Activated B cell treated with CpG ODN at 0.5 μM for 24 hours (primary cell): Measurements from ENCODE around the gene APPBP2. TPM values are rescaled to one million over a fixed set of nuclear protein-coding genes. Genes with fewer than 3 reads are reported as not detected.
"Not testable (repeated sequence)": the region's sequence is repeated elsewhere in the genome, so short reads cannot be mapped to it uniquely, and the experiment has no call there.

ENCODE experiments used
- ATAC-seq: fragments of 200-7000 bp; cut with Tn5 transposase; one replicate; pipeline ENCODE4 v1.10.0; 2021; ENCODE audit warnings: low read depth, mild to moderate bottlenecking, moderate library complexity
- CTCF ChIA-PET: fragments of 350-600 bp; sonication (Branson Sonifier 250); formaldehyde crosslinking; loops from one replicate; lab custom pipeline; 2021; ENCODE audit warnings: antibody characterized with exemption; lab: Charles Lee
- POLR2A ChIA-PET: fragments of 350-600 bp; sonication (Branson Sonifier 250); formaldehyde crosslinking; loops from one replicate; lab custom pipeline; 2021; ENCODE audit warnings: antibody characterized with exemption; lab: Charles Lee
- DNase-seq: peaks from one replicate; pipeline ENCODE4 v3.0.0; 2022
- H3K27ac Mint-ChIP-seq: one replicate; pipeline ENCODE4 v1.8.0; 2020; ENCODE audit warnings: mixed read lengths
- H3K27me3 Mint-ChIP-seq: one replicate; pipeline ENCODE4 v1.8.0; 2021; ENCODE audit warnings: mixed read lengths
- H3K36me3 Mint-ChIP-seq: one replicate; pipeline ENCODE4 v1.8.0; 2021; ENCODE audit warnings: low read depth, mixed read lengths
- H3K4me1 Mint-ChIP-seq: one replicate; pipeline ENCODE4 v1.8.0; 2021; ENCODE audit warnings: mixed read lengths
- H3K4me3 Mint-ChIP-seq: one replicate; pipeline ENCODE4 v1.8.0; 2020; ENCODE audit warnings: mild to moderate bottlenecking, mixed read lengths
- H3K9me3 Mint-ChIP-seq: one replicate; pipeline ENCODE4 v1.8.0; 2020; ENCODE audit warnings: mixed read lengths
- intact Hi-C: fragments of 100-400 bp; cut with micrococcal nuclease; formaldehyde crosslinking; loops from one replicate; pipeline ENCODE4 v1.15.1; 2024
- total RNA-seq: library from RNA; stranded (reverse); gene quantifications from 2 replicates; pipeline ENCODE4 v1.2.3, GENCODE V29; 2022
- TF ChIP-seq, protein P1 (sequence below): fragments of 200-600 bp; IDR thresholded peaks from one replicate; pipeline ENCODE4 v1.8.0; 2022; ENCODE audit warnings: antibody characterized with exemption, mild to moderate bottlenecking

Gene APPBP2
- total RNA-seq, 1 donor from 2014 or later: 29.9 TPM

DNA sequence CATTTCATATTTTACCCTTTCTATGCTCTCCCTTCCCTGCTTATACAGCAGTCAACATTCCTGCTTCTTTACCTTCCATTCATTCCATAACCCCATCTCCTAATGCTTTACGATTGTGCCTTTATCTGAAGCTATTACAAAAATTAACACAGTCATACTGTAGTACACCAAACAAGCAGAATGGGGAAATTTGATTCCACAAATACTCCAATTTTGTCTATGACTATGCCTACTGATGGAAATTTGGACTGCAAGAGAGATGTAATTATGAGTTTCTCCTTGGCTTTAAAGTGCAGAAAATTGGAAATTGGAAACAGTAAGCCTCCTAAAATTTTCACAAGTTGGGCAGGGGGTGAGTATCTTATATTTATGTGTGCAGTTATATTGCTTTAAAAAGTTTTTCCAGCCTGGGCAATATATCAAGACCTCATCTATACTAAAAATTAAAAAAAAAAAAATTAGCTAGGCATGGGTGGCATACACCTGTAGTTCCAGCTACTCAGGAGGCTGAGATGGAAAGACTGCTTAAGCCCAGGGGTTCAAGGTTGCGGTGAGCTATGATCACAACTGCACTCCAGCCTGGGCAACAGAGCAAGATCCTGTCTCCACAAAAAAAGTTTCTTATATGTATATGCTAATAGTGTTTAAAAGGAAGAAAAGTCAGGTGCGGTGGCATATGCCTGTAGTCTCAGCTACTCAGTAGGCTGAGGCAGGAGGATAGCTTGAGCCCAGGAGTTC lies 3.0 kb downstream of the APPBP2 start:
- no peaks in the 10 kb centered on the region for H3K27me3 Mint-ChIP-seq
- ATAC-seq: no peak
- H3K4me3 Mint-ChIP-seq: no peak overlapping the region
- H3K9me3 Mint-ChIP-seq: no peaks in the 10 kb centered on the region
- ChIA-PET CTCF (interaction anchor here (0.9 kb wide), 1 partner anchor 46 kb away, joined by 3 read pairs; no protein-coding TSS in a partner anchor), POLR2A (no interaction called here)
- TF ChIP-seq, protein P1, sequence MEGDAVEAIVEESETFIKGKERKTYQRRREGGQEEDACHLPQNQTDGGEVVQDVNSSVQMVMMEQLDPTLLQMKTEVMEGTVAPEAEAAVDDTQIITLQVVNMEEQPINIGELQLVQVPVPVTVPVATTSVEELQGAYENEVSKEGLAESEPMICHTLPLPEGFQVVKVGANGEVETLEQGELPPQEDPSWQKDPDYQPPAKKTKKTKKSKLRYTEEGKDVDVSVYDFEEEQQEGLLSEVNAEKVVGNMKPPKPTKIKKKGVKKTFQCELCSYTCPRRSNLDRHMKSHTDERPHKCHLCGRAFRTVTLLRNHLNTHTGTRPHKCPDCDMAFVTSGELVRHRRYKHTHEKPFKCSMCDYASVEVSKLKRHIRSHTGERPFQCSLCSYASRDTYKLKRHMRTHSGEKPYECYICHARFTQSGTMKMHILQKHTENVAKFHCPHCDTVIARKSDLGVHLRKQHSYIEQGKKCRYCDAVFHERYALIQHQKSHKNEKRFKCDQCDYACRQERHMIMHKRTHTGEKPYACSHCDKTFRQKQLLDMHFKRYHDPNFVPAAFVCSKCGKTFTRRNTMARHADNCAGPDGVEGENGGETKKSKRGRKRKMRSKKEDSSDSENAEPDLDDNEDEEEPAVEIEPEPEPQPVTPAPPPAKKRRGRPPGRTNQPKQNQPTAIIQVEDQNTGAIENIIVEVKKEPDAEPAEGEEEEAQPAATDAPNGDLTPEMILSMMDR: no peak
- intact Hi-C loops: loop anchor here (10.0 kb wide), 1 partner anchor 128 kb away; the partner anchor contains the start of gene USP32
- H3K27ac Mint-ChIP-seq: no peak overlapping the region
- H3K36me3 Mint-ChIP-seq: peaks cover 26% of the 10 kb centered on the region
- DNase-seq: no peak
- peaks cover 42% of the 10 kb centered on the region for H3K4me1 Mint-ChIP-seq

DNA sequence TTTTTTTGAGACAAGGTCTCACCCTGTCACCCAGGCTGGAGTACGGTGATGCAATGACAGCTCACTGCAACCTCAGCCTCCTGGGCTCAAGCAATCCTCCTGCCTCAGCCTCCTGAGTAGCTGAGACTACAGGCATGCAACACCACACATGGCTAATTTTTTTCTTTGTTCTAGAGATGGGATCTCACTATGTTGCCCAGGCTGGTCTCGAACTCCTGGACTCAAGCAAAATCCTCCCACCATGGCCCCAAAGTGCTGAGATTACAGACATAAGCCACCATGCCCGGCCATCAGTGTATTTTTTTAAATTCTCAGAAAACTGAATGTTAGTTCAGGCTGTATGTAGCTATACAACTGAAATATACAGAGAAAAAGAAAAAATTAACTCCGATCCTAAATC lies 6.2 kb downstream of the APPBP2 start:
- CTCF ChIA-PET: no interaction called here
- no peak for DNase-seq
- intact Hi-C loops: loop anchor here (10.0 kb wide), 1 partner anchor 125 kb away; the partner anchor contains the start of gene USP32
- Mint-ChIP-seq H3K4me1 (peaks cover 29% of the 10 kb centered on the region), H3K36me3 (peaks cover 26% of the 10 kb centered on the region), H3K27me3 (no peaks in the 10 kb centered on the region), H3K27ac (no peak overlapping the region), H3K4me3 (no peak overlapping the region), H3K9me3 (no peaks in the 10 kb centered on the region)
- TF ChIP-seq, protein P1: no peak
- POLR2A ChIA-PET: interaction anchor here (0.6 kb wide), 1 partner anchor 48 kb away, joined by 3 read pairs; no protein-coding TSS in a partner anchor
- no peak for ATAC-seq

DNA sequence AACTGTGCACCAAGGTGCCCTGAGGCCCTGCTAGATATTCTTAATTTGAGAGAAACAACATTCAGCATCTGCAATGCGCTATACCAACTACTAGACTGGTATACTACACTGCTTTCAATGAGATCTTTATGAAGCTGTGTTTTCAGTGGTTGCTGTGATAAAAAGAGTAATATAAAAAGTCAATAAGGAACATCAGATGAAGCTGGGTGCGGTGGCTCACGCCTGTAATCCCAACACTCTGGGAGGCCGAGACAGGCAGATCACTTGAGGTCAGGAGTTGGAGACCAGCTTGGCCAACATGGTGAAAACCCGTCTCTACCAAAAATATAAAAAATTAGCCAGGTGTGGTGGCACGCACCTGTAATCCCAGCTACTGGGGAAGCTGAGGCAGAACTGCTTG lies 10.4 kb downstream of the APPBP2 start:
- peaks cover 47% of the 10 kb centered on the region for H3K36me3 Mint-ChIP-seq
- not testable (repeated sequence) for H3K4me1 Mint-ChIP-seq, H3K9me3 Mint-ChIP-seq

DNA sequence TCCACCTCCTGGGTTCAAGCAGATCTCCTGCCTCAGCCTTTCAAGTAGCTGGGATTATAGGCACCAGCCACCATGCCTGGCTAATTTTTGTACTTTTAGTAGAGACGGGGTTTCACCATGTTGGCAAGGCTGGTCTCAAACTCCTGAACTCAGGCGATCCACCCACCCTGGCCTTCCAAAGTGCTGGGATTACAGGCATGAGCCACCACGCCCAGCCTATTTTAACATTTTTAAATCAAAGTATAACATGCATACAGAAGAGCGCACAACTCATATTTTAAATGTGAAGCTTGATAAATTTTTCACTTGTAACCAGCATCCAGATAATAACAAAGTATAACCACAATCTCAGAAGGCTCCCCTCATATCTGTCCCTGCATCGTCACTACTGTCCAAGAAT lies 10.8 kb downstream of the APPBP2 start:
- intact Hi-C loops, POLR2A ChIA-PET, ATAC-seq, H3K4me1 Mint-ChIP-seq, H3K27ac Mint-ChIP-seq, CTCF ChIA-PET, H3K27me3 Mint-ChIP-seq, DNase-seq, H3K9me3 Mint-ChIP-seq, H3K4me3 Mint-ChIP-seq: not testable (repeated sequence)
- peaks cover 46% of the 10 kb centered on the region for H3K36me3 Mint-ChIP-seq

More for the DNA sequence above, 10.4 kb downstream of the APPBP2 start:
- H3K4me3 Mint-ChIP-seq, DNase-seq, CTCF ChIA-PET, H3K27me3 Mint-ChIP-seq, POLR2A ChIA-PET, H3K27ac Mint-ChIP-seq, intact Hi-C loops, ATAC-seq: not testable (repeated sequence)

DNA sequence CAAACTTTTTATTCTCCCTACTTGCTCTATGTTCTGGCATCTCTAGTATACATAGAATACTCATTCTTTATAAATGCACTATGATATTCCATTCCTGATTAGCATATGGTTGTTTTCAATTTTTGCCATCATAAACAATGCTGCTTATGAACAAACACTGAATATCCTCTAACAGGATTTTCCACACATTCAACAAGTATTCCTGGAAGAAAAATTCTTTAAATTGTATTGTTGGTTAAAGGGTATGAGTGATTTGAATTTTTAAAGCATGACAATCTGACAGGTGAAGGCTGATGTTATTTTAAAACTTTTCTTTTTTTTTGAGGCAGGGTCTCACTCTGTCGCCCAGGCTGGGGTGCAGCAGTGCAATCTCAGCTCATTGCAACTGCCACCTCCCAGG lies 11.5 kb downstream of the APPBP2 start:
- ChIA-PET POLR2A (no interaction called here), CTCF (no interaction called here)
- no peaks in the 10 kb centered on the region for H3K27me3 Mint-ChIP-seq
- peaks cover 9% of the 10 kb centered on the region for H3K4me1 Mint-ChIP-seq
- intact Hi-C loops: no loop called here
- no peak for DNase-seq
- no peak overlapping the region for H3K27ac Mint-ChIP-seq
- H3K36me3 Mint-ChIP-seq: peaks cover 46% of the 10 kb centered on the region
- TF ChIP-seq, protein P1: no peak
- ATAC-seq: no peak
- no peak overlapping the region for H3K4me3 Mint-ChIP-seq
- no peaks in the 10 kb centered on the region for H3K9me3 Mint-ChIP-seq

DNA sequence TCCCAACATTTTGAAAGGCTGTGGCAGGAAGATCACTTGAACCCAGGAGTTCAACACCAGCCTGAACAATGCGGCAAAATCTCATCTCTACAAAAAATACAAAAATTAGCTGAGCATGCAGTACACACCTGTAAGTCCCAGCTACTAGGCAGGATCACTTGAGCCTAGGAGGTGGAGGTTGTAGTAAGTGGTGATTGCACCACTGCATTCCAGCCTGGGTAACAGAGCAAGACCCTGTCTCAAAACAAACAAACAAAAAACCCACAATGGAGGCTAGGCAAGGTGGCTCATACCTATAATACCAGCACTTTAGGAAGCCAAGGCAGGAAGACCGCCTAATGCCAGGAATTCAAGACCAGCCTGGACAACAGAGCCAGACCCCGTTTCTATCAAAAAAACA lies 12.0 kb downstream of the APPBP2 start:
- ChIA-PET POLR2A (no interaction called here), CTCF (no interaction called here)
- intact Hi-C loops: no loop called here
- TF ChIP-seq, protein P1: no peak
- H3K27me3 Mint-ChIP-seq: no peaks in the 10 kb centered on the region
- no peak for DNase-seq
- H3K4me3 Mint-ChIP-seq: no peak overlapping the region
- H3K9me3 Mint-ChIP-seq: no peaks in the 10 kb centered on the region
- peaks cover 46% of the 10 kb centered on the region for H3K36me3 Mint-ChIP-seq
- peaks cover 9% of the 10 kb centered on the region for H3K4me1 Mint-ChIP-seq
- no peak overlapping the region for H3K27ac Mint-ChIP-seq
- ATAC-seq: no peak
